ENCODE results near the gene ZNF432.
"Not testable (repeated sequence)": the region's sequence is repeated elsewhere in the genome, so short reads cannot be mapped to it uniquely, and the experiment has no call there.

GRCh38 chr19:52026255-52026990 is 22.2 kb downstream of the ZNF432 start:
- not testable (repeated sequence) for TF ChIP-seq CTCF, POLR2A (IDR thresholded peaks at IDR 0.05)
